Esophagus squamous epithelium (tissue), 5 donors: ENCODE data around the gene DENND1A. TPM values are rescaled to one million over a fixed set of nuclear protein-coding genes. Genes with fewer than 3 reads are reported as not detected.
"Not testable (repeated sequence)": the region's sequence is repeated elsewhere in the genome, so short reads cannot be mapped to it uniquely, and the experiment has no call there.

ENCODE experiments used
- DNase-seq: peaks from one replicate; lab custom pipeline; 2025; lab: John Stamatoyannopoulos, UW
- H3K27ac ChIP-seq, 4 donors: fragments of 200-600 bp; sonication (generic); one replicate each; pipeline ENCODE4 v1.5.1; 2016 to 2019; ENCODE audit warnings: mild to moderate bottlenecking in 1 of 4
- H3K27me3 ChIP-seq, 4 donors: fragments of 200-600 bp; sonication (generic); 1 replicate in 3 of 4; 2 replicates in 1 of 4; pipeline versions ENCODE4 v1.5.1 to v1.6.0; 2017 to 2021; ENCODE audit warnings: antibody characterized with exemption in 1 of 4
- H3K36me3 ChIP-seq, 3 donors: fragments of 200-600 bp; sonication (generic); one replicate each; pipeline ENCODE4 v1.5.1; 2016 to 2019
- H3K4me1 ChIP-seq, 3 donors: fragments of 200-600 bp; sonication (generic); one replicate each; pipeline ENCODE4 v1.5.1; 2017 to 2019
- H3K4me3 ChIP-seq, 4 donors: fragments of 200-600 bp; sonication (generic); 1 replicate in 3 of 4; 2 replicates in 1 of 4; pipeline ENCODE4 v1.5.1; 2016 to 2019; ENCODE audit warnings: mild to moderate bottlenecking in 2 of 4, moderate library complexity in 1 of 4
- H3K9me3 ChIP-seq, 3 donors: fragments of 200-600 bp; sonication (generic); one replicate each; pipeline ENCODE4 v1.5.1; 2016 to 2019
- CTCF ChIP-seq, 6 experiments: fragments of 450-650 bp in 4 of 6; fragments of 200-600 bp in 2 of 6; sonication (generic) in 2 of 6; IDR thresholded peaks; one replicate each; pipeline ENCODE4 v1.5.1; 2016 to 2019; ENCODE audit warnings: antibody characterized with exemption in 6 of 6, mild to moderate bottlenecking in 4 of 6, moderate library complexity in 4 of 6
- POLR2A ChIP-seq, 4 donors: fragments of 450-650 bp; IDR thresholded peaks; one replicate each; pipeline ENCODE4 v1.6.1; 2017; ENCODE audit warnings: antibody characterized with exemption in 4 of 4, mild to moderate bottlenecking in 4 of 4, moderate library complexity in 3 of 4
- WGBS, 2 donors: methylation state at CpG; one replicate each; pipeline ENCODE4 v1.1.5; 2018; 5-methylcytosine and 5-hydroxymethylcytosine counted together
- intact Hi-C: fragments of 100-400 bp; cut with DNase I; formaldehyde crosslinking; loops from one replicate; pipeline ENCODE4 v1.15.0; 2022
- total RNA-seq, 4 donors: library from RNA; depleted of rRNA; stranded (reverse); fragments of >200 nt; gene quantifications; one replicate each; pipeline ENCODE4 v1.1.0, GENCODE V29; 2016
- donor health status: DM: yes; HTN: yes; CAD: no.

Gene DENND1A
- total RNA-seq, 4 donors from 2014 or later: 5.3 to 16.0 (median 12.9) TPM

GRCh38 chr9:123911024-123911423 lies 18.9 kb downstream of the DENND1A start:
- Histone ChIP-seq H3K4me1 (no peaks in the 10 kb centered on the region), H3K36me3 (no peaks in the 10 kb centered on the region), H3K27me3 (no peaks in the 10 kb centered on the region), H3K27ac (no peak overlapping the region), H3K4me3 (no peak overlapping the region), H3K9me3 (peaks cover 0 to 3% (median 0%) of the 10 kb centered on the region in 3 donors)
- DNase-seq: no peak
- TF ChIP-seq POLR2A (IDR thresholded peaks at IDR 0.05) (no peak), CTCF (IDR thresholded peaks at IDR 0.05) (no peak)
- 74% methylated on average over 1 of the region's 1 CpG for WGBS, 2 donors
- intact Hi-C loops: no loop called here

- 94 to 98% methylated on average over 4 of the region's 4 CpGs for WGBS, 2 donors
- intact Hi-C loops, H3K27me3 ChIP-seq, H3K36me3 ChIP-seq, H3K9me3 ChIP-seq, H3K27ac ChIP-seq, H3K4me1 ChIP-seq, DNase-seq, H3K4me3 ChIP-seq: not testable (repeated sequence)
Observed at GRCh38 chr9:123909192-123909591, 20.7 kb downstream of the DENND1A start.

- WGBS, 2 donors: 97% methylated on average over 7 to 16 of the region's 18 CpGs
- H3K36me3 ChIP-seq, H3K27ac ChIP-seq, H3K4me1 ChIP-seq, H3K4me3 ChIP-seq, H3K27me3 ChIP-seq, DNase-seq, intact Hi-C loops, H3K9me3 ChIP-seq: not testable (repeated sequence)
Observed at GRCh38 chr9:123903550-123903949, 26.4 kb downstream of the DENND1A start.

- TF ChIP-seq CTCF (IDR thresholded peaks at IDR 0.05) (no peak), POLR2A (IDR thresholded peaks at IDR 0.05) (no peak)
- Histone ChIP-seq H3K27ac (no peak overlapping the region), H3K4me1 (no peaks in the 10 kb centered on the region), H3K27me3 (no peaks in the 10 kb centered on the region), H3K36me3 (no peaks in the 10 kb centered on the region), H3K9me3 (no peaks in the 10 kb centered on the region), H3K4me3 (no peak overlapping the region)
- intact Hi-C loops: no loop called here
- no peak for DNase-seq
Observed at GRCh38 chr9:123894822-123895221, 35.1 kb downstream of the DENND1A start.

- 51 to 59% methylated on average over 4 of the region's 4 CpGs for WGBS, 2 donors
- no peaks in the 10 kb centered on the region for H3K4me1 ChIP-seq
- intact Hi-C loops: no loop called here
- no peaks in the 10 kb centered on the region for H3K36me3 ChIP-seq
- H3K27ac ChIP-seq: no peak overlapping the region
- no peaks in the 10 kb centered on the region for H3K9me3 ChIP-seq
- H3K4me3 ChIP-seq: no peak overlapping the region
- no peaks in the 10 kb centered on the region for H3K27me3 ChIP-seq
- DNase-seq: no peak
- no peak for TF ChIP-seq POLR2A (IDR thresholded peaks at IDR 0.05)
Observed at GRCh38 chr9:123893831-123894460, 36.0 kb downstream of the DENND1A start.

- no peak for DNase-seq
- Histone ChIP-seq H3K27ac (no peak overlapping the region), H3K27me3 (no peaks in the 10 kb centered on the region), H3K36me3 (peaks cover 0 to 3% (median 0%) of the 10 kb centered on the region in 3 donors), H3K9me3 (no peaks in the 10 kb centered on the region), H3K4me1 (no peaks in the 10 kb centered on the region), H3K4me3 (no peak overlapping the region)
- TF ChIP-seq POLR2A (IDR thresholded peaks at IDR 0.05) (no peak), CTCF (IDR thresholded peaks at IDR 0.05) (no peak)
- WGBS, 2 donors: 94% methylated on average over 3 of the region's 3 CpGs
- intact Hi-C loops: no loop called here
Observed at GRCh38 chr9:123893115-123893514, 36.8 kb downstream of the DENND1A start.

GRCh38 chr9:123887837-123888236 lies 42.1 kb downstream of the DENND1A start:
- H3K27ac ChIP-seq: no peak overlapping the region
- no peaks in the 10 kb centered on the region for H3K27me3 ChIP-seq
- H3K4me3 ChIP-seq: no peak overlapping the region
- 100% methylated on average over 1 of the region's 1 CpG for WGBS, 2 donors
- no peak for TF ChIP-seq CTCF (IDR thresholded peaks at IDR 0.05)
- no peak for TF ChIP-seq POLR2A (IDR thresholded peaks at IDR 0.05)
- no peak for DNase-seq
- no peaks in the 10 kb centered on the region for H3K9me3 ChIP-seq
- peaks cover 0 to 6% (median 0%) of the 10 kb centered on the region in 3 donors for H3K36me3 ChIP-seq
- H3K4me1 ChIP-seq: no peaks in the 10 kb centered on the region
- intact Hi-C loops: no loop called here

- intact Hi-C loops, H3K36me3 ChIP-seq, H3K4me3 ChIP-seq, H3K4me1 ChIP-seq, H3K27ac ChIP-seq, H3K9me3 ChIP-seq, H3K27me3 ChIP-seq, DNase-seq: not testable (repeated sequence)
- WGBS, 2 donors: 81 to 96% methylated on average over 5 to 6 of the region's 6 CpGs
Observed at GRCh38 chr9:123885834-123886233, 44.1 kb downstream of the DENND1A start.
